ENCODE data around the gene GTPBP2. TPM values are rescaled to one million over a fixed set of nuclear protein-coding genes. Genes with fewer than 3 reads are reported as not detected.
A peak's percentile ranks its signal among the peaks of the same experiment; 100 is the strongest.

GTPBP2 gene
- total and polyA plus RNA-seq, 2 of the 13 experiments (the other 11 are each of a cell fraction or from before 2014, with no cell fraction given): 26.9 to 88.2 TPM

GRCh38 chr6:43668151-43669028, 39.3 kb upstream of the GTPBP2 start (continued):
- TF ChIP-seq, protein P1, sequence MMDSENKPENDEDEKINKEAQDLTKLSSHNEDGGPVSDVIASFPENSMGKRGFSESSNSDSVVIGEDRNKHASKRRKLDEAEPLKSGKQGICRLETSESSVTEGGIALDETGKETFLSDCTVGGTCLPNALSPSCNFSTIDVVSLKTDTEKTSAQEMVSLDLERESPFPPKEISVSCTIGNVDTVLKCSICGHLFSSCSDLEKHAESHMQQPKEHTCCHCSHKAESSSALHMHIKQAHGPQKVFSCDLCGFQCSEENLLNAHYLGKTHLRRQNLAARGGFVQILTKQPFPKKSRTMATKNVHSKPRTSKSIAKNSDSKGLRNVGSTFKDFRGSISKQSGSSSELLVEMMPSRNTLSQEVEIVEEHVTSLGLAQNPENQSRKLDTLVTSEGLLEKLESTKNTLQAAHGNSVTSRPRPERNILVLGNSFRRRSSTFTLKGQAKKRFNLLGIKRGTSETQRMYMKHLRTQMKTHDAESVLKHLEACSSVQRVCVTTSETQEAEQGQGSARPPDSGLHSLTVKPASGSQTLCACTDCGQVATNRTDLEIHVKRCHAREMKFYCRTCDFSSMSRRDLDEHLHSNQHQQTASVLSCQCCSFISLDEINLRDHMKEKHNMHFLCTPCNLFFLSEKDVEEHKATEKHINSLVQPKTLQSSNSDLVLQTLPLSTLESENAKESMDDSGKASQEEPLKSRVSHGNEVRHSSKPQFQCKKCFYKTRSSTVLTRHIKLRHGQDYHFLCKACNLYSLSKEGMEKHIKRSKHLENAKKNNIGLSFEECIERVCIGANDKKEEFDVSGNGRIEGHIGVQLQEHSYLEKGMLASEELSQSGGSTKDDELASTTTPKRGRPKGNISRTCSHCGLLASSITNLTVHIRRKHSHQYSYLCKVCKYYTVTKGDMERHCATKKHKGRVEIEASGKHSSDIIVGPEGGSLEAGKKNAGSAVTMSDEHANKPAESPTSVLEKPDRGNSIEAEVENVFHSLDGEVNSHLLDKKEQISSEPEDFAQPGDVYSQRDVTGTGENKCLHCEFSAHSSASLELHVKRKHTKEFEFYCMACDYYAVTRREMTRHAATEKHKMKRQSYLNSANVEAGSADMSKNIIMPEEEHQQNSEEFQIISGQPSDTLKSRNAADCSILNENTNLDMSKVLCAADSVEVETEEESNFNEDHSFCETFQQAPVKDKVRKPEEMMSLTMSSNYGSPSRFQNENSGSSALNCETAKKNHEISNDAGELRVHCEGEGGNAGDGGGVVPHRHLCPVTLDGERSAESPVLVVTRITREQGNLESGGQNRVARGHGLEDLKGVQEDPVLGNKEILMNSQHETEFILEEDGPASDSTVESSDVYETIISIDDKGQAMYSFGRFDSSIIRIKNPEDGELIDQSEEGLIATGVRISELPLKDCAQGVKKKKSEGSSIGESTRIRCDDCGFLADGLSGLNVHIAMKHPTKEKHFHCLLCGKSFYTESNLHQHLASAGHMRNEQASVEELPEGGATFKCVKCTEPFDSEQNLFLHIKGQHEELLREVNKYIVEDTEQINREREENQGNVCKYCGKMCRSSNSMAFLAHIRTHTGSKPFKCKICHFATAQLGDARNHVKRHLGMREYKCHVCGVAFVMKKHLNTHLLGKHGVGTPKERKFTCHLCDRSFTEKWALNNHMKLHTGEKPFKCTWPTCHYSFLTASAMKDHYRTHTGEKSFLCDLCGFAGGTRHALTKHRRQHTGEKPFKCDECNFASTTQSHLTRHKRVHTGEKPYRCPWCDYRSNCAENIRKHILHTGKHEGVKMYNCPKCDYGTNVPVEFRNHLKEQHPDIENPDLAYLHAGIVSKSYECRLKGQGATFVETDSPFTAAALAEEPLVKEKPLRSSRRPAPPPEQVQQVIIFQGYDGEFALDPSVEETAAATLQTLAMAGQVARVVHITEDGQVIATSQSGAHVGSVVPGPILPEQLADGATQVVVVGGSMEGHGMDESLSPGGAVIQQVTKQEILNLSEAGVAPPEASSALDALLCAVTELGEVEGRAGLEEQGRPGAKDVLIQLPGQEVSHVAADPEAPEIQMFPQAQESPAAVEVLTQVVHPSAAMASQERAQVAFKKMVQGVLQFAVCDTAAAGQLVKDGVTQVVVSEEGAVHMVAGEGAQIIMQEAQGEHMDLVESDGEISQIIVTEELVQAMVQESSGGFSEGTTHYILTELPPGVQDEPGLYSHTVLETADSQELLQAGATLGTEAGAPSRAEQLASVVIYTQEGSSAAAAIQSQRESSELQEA (CRISPR knock-in tag; IDR thresholded peaks at IDR 0.05; ENCODE audit: not compliant biosample characterization): peak; percentile 17
- TF ChIP-seq ZNF280D (CRISPR knock-in tag; IDR thresholded peaks at IDR 0.05): peak; percentile 67; the same call in 1 of the 2 replicates
- TF ChIP-seq NCOA2 (CRISPR knock-in tag; IDR thresholded peaks at IDR 0.05): no peak
- TF ChIP-seq, protein P2, sequence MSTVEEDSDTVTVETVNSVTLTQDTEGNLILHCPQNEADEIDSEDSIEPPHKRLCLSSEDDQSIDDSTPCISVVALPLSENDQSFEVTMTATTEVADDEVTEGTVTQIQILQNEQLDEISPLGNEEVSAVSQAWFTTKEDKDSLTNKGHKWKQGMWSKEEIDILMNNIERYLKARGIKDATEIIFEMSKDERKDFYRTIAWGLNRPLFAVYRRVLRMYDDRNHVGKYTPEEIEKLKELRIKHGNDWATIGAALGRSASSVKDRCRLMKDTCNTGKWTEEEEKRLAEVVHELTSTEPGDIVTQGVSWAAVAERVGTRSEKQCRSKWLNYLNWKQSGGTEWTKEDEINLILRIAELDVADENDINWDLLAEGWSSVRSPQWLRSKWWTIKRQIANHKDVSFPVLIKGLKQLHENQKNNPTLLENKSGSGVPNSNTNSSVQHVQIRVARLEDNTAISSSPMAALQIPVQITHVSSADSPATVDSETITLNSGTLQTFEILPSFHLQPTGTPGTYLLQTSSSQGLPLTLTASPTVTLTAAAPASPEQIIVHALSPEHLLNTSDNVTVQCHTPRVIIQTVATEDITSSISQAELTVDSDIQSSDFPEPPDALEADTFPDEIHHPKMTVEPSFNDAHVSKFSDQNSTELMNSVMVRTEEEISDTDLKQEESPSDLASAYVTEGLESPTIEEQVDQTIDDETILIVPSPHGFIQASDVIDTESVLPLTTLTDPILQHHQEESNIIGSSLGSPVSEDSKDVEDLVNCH (CRISPR knock-in tag; IDR thresholded peaks at IDR 0.05): peak; percentile 71; the same call in 1 of the 2 replicates
- TF ChIP-seq HIVEP1 (CRISPR knock-in tag; IDR thresholded peaks at IDR 0.05): no peak
- TF ChIP-seq KAT8 (CRISPR knock-in tag; IDR thresholded peaks at IDR 0.05): no peak
- TF ChIP-seq FOXM1 (CRISPR knock-in tag; IDR thresholded peaks at IDR 0.05): no peak
- TF ChIP-seq, protein P3, sequence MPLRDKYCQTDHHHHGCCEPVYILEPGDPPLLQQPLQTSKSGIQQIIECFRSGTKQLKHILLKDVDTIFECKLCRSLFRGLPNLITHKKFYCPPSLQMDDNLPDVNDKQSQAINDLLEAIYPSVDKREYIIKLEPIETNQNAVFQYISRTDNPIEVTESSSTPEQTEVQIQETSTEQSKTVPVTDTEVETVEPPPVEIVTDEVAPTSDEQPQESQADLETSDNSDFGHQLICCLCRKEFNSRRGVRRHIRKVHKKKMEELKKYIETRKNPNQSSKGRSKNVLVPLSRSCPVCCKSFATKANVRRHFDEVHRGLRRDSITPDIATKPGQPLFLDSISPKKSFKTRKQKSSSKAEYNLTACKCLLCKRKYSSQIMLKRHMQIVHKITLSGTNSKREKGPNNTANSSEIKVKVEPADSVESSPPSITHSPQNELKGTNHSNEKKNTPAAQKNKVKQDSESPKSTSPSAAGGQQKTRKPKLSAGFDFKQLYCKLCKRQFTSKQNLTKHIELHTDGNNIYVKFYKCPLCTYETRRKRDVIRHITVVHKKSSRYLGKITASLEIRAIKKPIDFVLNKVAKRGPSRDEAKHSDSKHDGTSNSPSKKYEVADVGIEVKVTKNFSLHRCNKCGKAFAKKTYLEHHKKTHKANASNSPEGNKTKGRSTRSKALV (CRISPR knock-in tag; IDR thresholded peaks at IDR 0.05): peak; percentile 78; the same call in 1 of the 2 replicates
- TF ChIP-seq ISX (CRISPR knock-in tag; conservative IDR thresholded peaks at IDR 0.05): no peak
- TF ChIP-seq ZNF567 (CRISPR knock-in tag; IDR thresholded peaks at IDR 0.05; ENCODE audit: borderline replicate concordance): no peak
- TF ChIP-seq JARID2 (CRISPR knock-in tag; IDR thresholded peaks at IDR 0.05; ENCODE audit: insufficient replicate concordance): no peak
- peak; percentile 70; the same call in 1 of the 2 replicates for TF ChIP-seq ZBTB20 (CRISPR knock-in tag; IDR thresholded peaks at IDR 0.05; ENCODE audit: borderline replicate concordance, low read depth)
